HG02970 (cell line): Measurements from ENCODE around the gene RASAL1.

ENCODE experiments used
- ATAC-seq: cut with Tn5 transposase; IDR thresholded peaks from one replicate; pipeline ENCODE4 v1.9.1; 2021; ENCODE audit warnings: mild to moderate bottlenecking, moderate library complexity, moderate number of reproducible peaks; ENCODE audit not compliant: unreplicated experiment, low FRiP score

Gene RASAL1

DNA sequence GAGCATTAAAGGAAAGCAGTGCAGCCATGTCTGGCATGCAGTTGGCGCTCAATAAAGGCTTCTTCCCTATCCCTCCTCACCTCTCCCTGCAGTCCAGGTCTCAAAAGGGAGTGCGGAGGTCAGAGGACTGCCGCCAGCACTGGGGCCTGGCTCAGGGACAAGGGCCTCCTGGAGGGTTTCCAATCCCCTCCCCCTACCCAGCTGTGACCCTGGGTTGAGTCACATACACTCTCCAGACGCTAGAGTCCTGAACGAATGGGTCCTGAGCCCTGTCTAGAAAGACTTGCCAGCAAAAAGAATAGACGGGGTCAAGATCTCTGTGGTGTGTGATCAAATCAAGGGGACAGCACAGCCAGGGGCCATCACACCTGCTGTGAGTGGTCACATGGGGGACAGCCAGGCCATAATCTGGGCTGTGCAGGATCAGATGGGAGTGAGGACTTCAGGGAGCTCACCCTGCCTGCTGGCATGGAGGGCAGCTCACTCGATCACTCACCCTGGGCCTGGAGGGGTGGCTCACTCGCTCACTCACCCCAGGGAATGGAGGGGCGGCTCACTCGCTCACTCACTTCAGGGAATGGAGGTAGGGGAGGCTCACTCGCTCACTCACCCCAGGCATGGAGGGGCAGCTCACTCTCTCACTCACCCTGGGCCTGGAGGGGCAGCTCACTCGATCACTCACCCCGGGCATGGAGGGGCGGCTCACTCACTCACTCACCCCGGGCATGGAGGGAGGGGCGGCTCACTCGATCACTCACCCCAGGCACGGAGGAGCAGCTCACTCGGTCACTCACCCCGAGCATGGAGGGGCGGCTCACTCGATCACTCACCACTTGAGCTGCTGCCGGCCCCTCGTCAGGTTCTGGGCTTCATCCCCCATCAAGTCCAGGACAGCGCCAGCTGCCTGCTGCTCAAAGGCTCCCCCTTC, 26.8 kb upstream of the RASAL1 start:
- no peak for ATAC-seq

- ATAC-seq = no peak
Measured at GRCh38 chr12:113161415-113162016, 26.0 kb upstream of the RASAL1 start.

- ATAC-seq = no peak
Measured at GRCh38 chr12:113159937-113160336, 24.4 kb upstream of the RASAL1 start.

- no peak for ATAC-seq
Measured at GRCh38 chr12:113158439-113159203, 23.1 kb upstream of the RASAL1 start.

GRCh38 chr12:113157218-113157859, 21.8 kb upstream of the RASAL1 start:
- no peak for ATAC-seq

DNA sequence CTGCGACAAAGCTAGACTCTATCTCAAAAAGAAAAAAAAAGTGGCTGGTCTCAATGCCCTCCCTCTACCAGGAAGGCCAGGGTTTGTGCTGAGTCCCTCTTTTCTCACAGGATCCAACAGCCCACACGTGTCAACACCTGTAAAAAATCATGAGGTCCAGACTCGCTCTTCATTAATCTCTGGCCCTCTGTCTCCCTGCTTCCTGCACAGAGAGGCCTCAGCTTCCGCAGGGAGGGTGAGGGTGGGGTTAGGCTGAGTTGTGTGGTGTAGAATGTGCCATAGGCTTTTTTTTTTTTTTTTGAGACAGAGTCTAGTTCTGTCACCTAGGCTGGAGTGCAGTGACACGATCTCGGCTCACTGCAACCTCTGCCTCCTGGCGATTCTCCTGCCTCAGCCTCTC, 20.1 kb upstream of the RASAL1 start:
- no peak for ATAC-seq

DNA sequence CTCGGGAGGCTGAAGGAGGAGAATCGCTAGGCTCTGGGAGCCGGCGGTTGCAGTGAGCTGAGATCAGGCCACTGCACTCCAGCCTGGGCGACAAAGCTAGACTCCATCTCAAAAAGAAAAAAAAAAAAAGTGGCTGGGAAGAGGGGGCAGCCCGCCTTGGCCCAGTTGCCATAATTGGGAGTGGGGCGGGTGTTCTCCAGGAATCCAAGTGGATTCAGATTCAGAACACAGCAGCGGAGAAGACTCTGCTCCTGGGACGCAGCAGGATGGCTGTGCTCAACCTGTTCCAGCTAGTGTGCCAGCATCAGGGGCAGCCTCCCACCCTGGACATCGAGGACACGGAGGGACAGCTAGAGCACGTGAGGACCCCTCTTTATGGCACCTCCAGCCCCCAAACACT, 19.5 kb upstream of the RASAL1 start:
- ATAC-seq = no peak

GRCh38 chr12:113154351-113154973, 18.9 kb upstream of the RASAL1 start:
- ATAC-seq = no peak

- ATAC-seq = peak; percentile 66
Measured at GRCh38 chr12:113152835-113153814, 17.6 kb upstream of the RASAL1 start.

GRCh38 chr12:113152196-113152834, 16.8 kb upstream of the RASAL1 start:
- ATAC-seq = no peak

- ATAC-seq = no peak
Measured at GRCh38 chr12:113151655-113152054, 16.1 kb upstream of the RASAL1 start.

- ATAC-seq = no peak
Measured at GRCh38 chr12:113149361-113150150, 14.0 kb upstream of the RASAL1 start, which contains the start of gene CFAP73. CFAP73 (plus strand) TSS chr12:113149724; CDS start chr12:113149858, 134 bp downstream.

- ATAC-seq = no peak
Measured at GRCh38 chr12:113146999-113147398, 11.4 kb upstream of the RASAL1 start.

DNA sequence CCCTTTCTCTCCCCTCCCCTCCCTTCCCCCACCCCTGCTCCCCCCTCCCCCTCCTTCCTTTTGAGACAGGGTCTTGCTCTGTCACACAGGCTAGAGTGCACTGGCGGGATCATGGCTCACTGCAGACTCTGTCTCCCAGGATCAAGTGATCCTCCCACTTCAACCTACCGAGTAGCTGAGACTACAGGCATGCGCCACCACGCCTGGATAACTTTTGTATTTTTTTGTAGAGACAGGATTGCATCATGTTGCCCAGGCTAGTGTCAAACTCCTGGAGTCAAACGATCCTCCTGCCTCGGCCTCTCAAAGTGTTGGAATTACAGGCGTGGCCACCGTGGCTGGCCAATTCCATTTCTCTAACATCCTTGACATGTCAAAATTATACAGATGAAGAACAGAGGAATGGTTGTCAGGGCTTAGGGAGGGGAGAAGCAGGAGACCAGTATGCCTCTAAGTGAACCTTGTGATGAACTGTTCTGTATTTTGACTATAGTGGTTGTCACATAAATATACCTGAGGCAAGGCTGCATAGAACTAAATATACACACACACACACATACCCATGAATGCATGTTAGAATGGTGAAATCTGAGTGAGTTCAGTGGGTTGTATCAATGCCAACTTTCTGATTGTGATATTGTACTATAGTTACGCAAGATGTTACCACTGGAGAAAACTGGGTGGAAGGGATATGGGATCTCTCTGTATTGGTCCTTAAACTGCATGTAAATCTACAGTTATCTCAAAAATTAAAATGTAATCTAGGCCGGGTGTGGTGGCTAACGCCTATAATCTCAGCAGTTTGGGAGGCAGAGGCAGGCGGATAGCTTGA, 10.4 kb upstream of the RASAL1 start:
- no peak for ATAC-seq

DNA sequence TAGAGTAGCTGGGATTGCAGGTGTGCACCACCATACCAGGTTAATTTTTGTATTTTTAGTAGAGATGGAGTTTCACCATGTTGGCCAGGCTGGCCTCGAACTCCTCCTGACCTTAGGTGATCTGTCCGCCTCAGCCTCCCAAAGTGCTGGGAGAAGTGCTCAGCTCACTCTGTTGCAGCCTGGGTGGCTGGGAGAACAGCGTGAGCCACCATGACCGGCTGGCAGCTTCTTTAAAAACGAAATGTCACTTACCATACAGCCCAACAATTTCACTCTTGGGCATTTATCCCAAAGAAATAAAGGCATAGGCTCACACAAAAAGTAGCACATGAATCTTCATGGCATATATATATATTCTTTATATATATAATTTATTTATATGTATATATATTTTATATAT, 9.2 kb upstream of the RASAL1 start:
- no peak for ATAC-seq

DNA sequence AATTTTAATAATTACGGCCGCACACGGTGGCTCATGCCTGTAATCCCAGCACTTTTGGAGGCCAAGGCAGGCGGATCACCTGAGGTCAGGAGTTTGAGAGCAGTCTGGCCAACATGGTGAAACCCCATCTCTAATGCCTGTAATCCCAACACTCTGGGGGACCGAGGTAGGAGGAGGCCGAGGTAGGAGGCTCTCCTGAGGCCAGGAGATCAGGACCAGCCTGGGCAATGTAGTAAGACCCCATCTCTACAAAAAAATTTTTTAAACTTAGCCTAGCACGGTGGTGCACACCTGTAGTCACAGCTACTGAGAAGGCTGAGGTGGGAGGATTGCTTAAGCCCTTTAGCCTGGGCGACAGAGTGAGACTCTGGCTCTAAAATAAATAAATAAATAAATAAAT, 8.4 kb upstream of the RASAL1 start:
- no peak for ATAC-seq

DNA sequence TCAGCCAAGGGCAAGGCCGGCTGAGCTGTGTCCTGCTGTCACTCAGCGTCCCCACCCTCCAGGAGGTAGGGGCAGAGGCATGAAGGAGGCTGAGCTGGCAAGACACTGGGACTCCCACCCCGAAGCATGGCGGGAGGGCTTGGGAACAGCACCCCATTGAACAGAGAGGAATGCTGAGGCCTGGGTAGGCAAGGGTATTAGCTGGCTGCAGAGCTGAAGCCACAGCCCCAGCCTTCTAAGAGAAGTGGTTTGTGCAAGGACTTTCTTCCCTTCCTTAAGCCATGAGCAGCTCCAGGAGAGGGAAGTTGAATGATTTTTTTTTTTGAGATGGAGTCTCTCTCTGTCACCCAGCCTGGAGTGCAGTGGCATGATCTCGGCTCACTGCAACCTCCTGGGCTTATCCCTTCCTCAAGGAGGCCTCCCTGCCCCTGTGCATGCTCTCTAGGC, 7.3 kb upstream of the RASAL1 start:
- no peak for ATAC-seq
